HCT116 (cell line): ENCODE measurements around the gene CRHR2. TPM values are rescaled to one million over a fixed set of nuclear protein-coding genes. Genes with fewer than 3 reads are reported as not detected.

Experiments used
- ATAC-seq: fragments of 200-7000 bp; cut with Tn5 transposase; 2 replicates; pipeline ENCODE4 v1.9.1; 2020; ENCODE audit warnings: mild to moderate bottlenecking, moderate library complexity
- BruUV-seq: library from RNA; stranded (reverse); fragments of 400-500 nt; replicated peaks from 2 replicates; lab custom pipeline; 2021; lab: Mats Ljungman, UMichigan
- CTCF ChIA-PET: fragments of 300-600 bp; sonication (Branson Sonifier 250); formaldehyde crosslinking; loops from one replicate; lab custom pipeline; 2021; ENCODE audit warnings: antibody characterized with exemption; lab: Charles Lee
- POLR2A ChIA-PET: fragments of 300-600, 350-600 bp; sonication (Branson Sonifier 250); formaldehyde crosslinking; loops from one replicate; lab custom pipeline; 2021; ENCODE audit warnings: antibody characterized with exemption; lab: Charles Lee
- RAD21 ChIA-PET, 2 experiments: fragments of 300-600 bp; sonication (Branson Sonifier 250); formaldehyde crosslinking; loops; one replicate each; lab custom pipeline; 2023; ENCODE audit warnings: low total read pairs in 2 of 2; ENCODE audit not compliant: uncharacterized antibody in 2 of 2, unreplicated experiment in 2 of 2, low non-redundant PET in 1 of 2; lab: Charles Lee
- DNase-seq: peaks from one replicate; pipeline ENCODE4 v3.0.0-alpha.2; 2010; ENCODE audit warnings: low read depth, low spot score
- H2AFZ ChIP-seq: fragments of 200-600 bp; shearing (Covaris generic), sonication (generic); 2 replicates; pipeline ENCODE4 v1.6.1; 2017; ENCODE audit warnings: low read depth, mixed run types, mixed read lengths, antibody characterized with exemption, low read length; ENCODE audit not compliant: poor library complexity, severe bottlenecking
- H3K27ac ChIP-seq: 2 replicates; pipeline ENCODE4 v1.5.1; 2012; ENCODE audit warnings: low read depth, low read length
- H3K27me3 ChIP-seq: fragments of 200-600 bp; sonication (generic); 2 replicates; pipeline ENCODE4 v1.6.1; 2016; ENCODE audit warnings: mixed run types, low read length, mixed read lengths; ENCODE audit not compliant: insufficient read depth
- H3K36me3 ChIP-seq, 2 experiments: fragments of 200-500 bp in 1 of 2; fragments of 200-600 bp in 1 of 2; sonication (Bioruptor generic) in 1 of 2; sonication (generic) in 1 of 2; 2 replicates each; pipeline versions ENCODE4 v1.5.1 to v1.6.1; 2014 to 2016; ENCODE audit warnings: low read length in 2 of 2, inconsistent platforms in 1 of 2, mixed read lengths in 1 of 2, mixed run types in 1 of 2; ENCODE audit not compliant: insufficient read depth in 2 of 2, control insufficient read depth in 1 of 2
- H3K4me1 ChIP-seq, 2 experiments: fragments of 200-600 bp in 1 of 2; sonication (generic) in 1 of 2; 2 replicates each; pipeline versions ENCODE4 v1.5.1 to v1.6.1; 2012 to 2017; ENCODE audit warnings: low read length in 2 of 2, inconsistent platforms in 1 of 2, mild to moderate bottlenecking in 1 of 2, mixed read lengths in 1 of 2, mixed run types in 1 of 2, moderate library complexity in 1 of 2; ENCODE audit not compliant: insufficient read depth in 2 of 2, control insufficient read depth in 1 of 2
- H3K4me2 ChIP-seq: fragments of 200-600 bp; sonication (generic); 2 replicates; pipeline ENCODE4 v1.6.1; 2017; ENCODE audit warnings: mixed run types, low read length, mixed read lengths
- H3K4me3 ChIP-seq, 2 experiments: fragments of 200-600 bp in 1 of 2; sonication (generic) in 1 of 2; replicated peaks in 1 of 2; 2 replicates each; pipeline ENCODE4 v1.5.1; 2011 to 2016; ENCODE audit warnings: low read length in 2 of 2, control low read depth in 1 of 2, low read depth in 1 of 2, mild to moderate bottlenecking in 1 of 2, mixed read lengths in 1 of 2, mixed run types in 1 of 2
- H3K79me2 ChIP-seq: fragments of 200-600 bp; sonication (generic); 2 replicates; pipeline ENCODE4 v1.6.1; 2017; ENCODE audit warnings: mild to moderate bottlenecking, mixed run types, low read length, moderate library complexity, mixed read lengths; ENCODE audit not compliant: insufficient read depth
- H3K9ac ChIP-seq: fragments of 200-600 bp; sonication (generic); 2 replicates; pipeline ENCODE4 v1.6.1; 2016; ENCODE audit warnings: low read length, mixed read lengths
- H3K9me2 ChIP-seq: fragments of 200-600 bp; sonication (generic), shearing (Covaris generic); 2 replicates; pipeline ENCODE4 v1.6.1; 2017; ENCODE audit warnings: mixed run types, mild to moderate bottlenecking, moderate library complexity; ENCODE audit not compliant: insufficient read depth
- H3K9me3 ChIP-seq, 2 experiments: fragments of 200-500 bp in 1 of 2; fragments of 200-600 bp in 1 of 2; sonication (Bioruptor generic) in 1 of 2; sonication (generic) in 1 of 2; 2 replicates each; pipeline ENCODE4 v1.6.1; 2014 to 2017; ENCODE audit warnings: low read length in 2 of 2, mixed read lengths in 2 of 2, inconsistent platforms in 1 of 2, low read depth in 1 of 2, mild to moderate bottlenecking in 1 of 2, mixed run types in 1 of 2, moderate library complexity in 1 of 2; ENCODE audit not compliant: control insufficient read depth in 1 of 2, insufficient read depth in 1 of 2
- H4K20me1 ChIP-seq: fragments of 200-600 bp; sonication (generic), shearing (Covaris generic); 2 replicates; pipeline ENCODE4 v1.6.1; 2017; ENCODE audit warnings: mixed run types, mild to moderate bottlenecking, moderate library complexity; ENCODE audit not compliant: insufficient read depth
- CBX3 ChIP-seq: IDR thresholded peaks from 2 replicates; pipeline ENCODE4 v1.6.1; 2012; ENCODE audit warnings: low read depth
- ELF1 ChIP-seq: IDR thresholded peaks from 2 replicates; pipeline ENCODE4 v1.6.1; 2012; ENCODE audit warnings: low read depth, borderline replicate concordance
- EZH2phosphoT487 ChIP-seq: fragments of 200-600 bp; IDR thresholded peaks from 2 replicates; pipeline ENCODE4 v1.6.1; 2018; ENCODE audit warnings: antibody characterized with exemption, borderline replicate concordance
- RAD21 ChIP-seq: IDR thresholded peaks from 2 replicates; pipeline ENCODE4 v1.6.1; 2012; ENCODE audit warnings: low read depth, mild to moderate bottlenecking
- TCF7L2 ChIP-seq: IDR thresholded peaks from 2 replicates; pipeline ENCODE4 v1.7.0; 2011; ENCODE audit warnings: borderline replicate concordance, inconsistent platforms; ENCODE audit not compliant: insufficient read depth, insufficient read length; ENCODE audit errors: extremely low read depth
- intact Hi-C: fragments of 100-400 bp; cut with micrococcal nuclease; formaldehyde crosslinking; loops from 2 replicates; pipeline ENCODE4 v1.10.0; 2022
- total RNA-seq: library from RNA; stranded (reverse); gene quantifications from one replicate; pipeline ENCODE4 v1.2.1, GENCODE V29; 2021; ENCODE audit not compliant: unreplicated experiment
- TF ChIP-seq, protein P1 (sequence below): IDR thresholded peaks from 2 replicates; pipeline ENCODE4 v1.6.1; 2012; ENCODE audit warnings: low read depth
- TF ChIP-seq, protein P2 (sequence below): IDR thresholded peaks from 2 replicates; pipeline ENCODE4 v1.6.1; 2012

CRHR2 gene
- total RNA-seq, 1 experiment from 2014 or later = not detected

DNA sequence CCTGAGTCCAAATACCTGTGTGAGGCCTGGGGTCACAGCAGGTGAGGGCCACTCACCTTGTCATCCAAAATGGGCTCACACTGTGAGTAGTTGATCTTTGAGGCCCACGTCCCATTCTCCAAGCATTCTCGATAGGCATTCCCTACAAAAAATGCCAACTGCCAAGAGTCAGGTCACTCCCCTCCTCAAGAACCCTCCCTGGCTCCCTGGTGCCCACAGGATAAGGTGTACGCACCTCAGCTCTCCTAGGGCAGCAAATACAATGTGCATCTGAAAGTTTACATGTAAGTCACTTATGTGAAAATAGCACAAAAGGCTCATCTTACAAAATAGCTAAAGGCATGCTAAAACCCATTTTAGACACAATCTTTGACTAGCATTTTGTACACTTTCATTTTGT, 15.1 kb downstream of the CRHR2 start:
- no peak overlapping the region for H3K4me2 ChIP-seq
- H3K27me3 ChIP-seq = peaks cover 10% of the 10 kb centered on the region; the same call in 1 of the 2 replicates
- CTCF ChIA-PET = no interaction called here
- H2AFZ ChIP-seq = no peak overlapping the region
- H3K36me3 ChIP-seq = no peaks in the 10 kb centered on the region
- ATAC-seq = no peak
- H3K4me1 ChIP-seq = no peaks in the 10 kb centered on the region
- no peaks in the 10 kb centered on the region for H3K9me3 ChIP-seq
- intact Hi-C loops = no loop called here
- DNase-seq = no peak
- TF ChIP-seq, protein P1, sequence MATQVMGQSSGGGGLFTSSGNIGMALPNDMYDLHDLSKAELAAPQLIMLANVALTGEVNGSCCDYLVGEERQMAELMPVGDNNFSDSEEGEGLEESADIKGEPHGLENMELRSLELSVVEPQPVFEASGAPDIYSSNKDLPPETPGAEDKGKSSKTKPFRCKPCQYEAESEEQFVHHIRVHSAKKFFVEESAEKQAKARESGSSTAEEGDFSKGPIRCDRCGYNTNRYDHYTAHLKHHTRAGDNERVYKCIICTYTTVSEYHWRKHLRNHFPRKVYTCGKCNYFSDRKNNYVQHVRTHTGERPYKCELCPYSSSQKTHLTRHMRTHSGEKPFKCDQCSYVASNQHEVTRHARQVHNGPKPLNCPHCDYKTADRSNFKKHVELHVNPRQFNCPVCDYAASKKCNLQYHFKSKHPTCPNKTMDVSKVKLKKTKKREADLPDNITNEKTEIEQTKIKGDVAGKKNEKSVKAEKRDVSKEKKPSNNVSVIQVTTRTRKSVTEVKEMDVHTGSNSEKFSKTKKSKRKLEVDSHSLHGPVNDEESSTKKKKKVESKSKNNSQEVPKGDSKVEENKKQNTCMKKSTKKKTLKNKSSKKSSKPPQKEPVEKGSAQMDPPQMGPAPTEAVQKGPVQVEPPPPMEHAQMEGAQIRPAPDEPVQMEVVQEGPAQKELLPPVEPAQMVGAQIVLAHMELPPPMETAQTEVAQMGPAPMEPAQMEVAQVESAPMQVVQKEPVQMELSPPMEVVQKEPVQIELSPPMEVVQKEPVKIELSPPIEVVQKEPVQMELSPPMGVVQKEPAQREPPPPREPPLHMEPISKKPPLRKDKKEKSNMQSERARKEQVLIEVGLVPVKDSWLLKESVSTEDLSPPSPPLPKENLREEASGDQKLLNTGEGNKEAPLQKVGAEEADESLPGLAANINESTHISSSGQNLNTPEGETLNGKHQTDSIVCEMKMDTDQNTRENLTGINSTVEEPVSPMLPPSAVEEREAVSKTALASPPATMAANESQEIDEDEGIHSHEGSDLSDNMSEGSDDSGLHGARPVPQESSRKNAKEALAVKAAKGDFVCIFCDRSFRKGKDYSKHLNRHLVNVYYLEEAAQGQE = no peak
- no peak for TF ChIP-seq RAD21
- TF ChIP-seq EZH2phosphoT487 = no peak
- TF ChIP-seq, protein P2, sequence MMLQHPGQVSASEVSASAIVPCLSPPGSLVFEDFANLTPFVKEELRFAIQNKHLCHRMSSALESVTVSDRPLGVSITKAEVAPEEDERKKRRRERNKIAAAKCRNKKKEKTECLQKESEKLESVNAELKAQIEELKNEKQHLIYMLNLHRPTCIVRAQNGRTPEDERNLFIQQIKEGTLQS = no peak
- no peak for TF ChIP-seq CBX3
- TF ChIP-seq ELF1 = no peak
- TF ChIP-seq TCF7L2 = no peak
- H3K9me2 ChIP-seq = no peaks in the 10 kb centered on the region
- no peak overlapping the region for H3K4me3 ChIP-seq
- no peaks in the 10 kb centered on the region for H3K79me2 ChIP-seq
- no TSS peak for BruUV-seq
- RAD21 ChIA-PET = no interaction called here
- H3K9ac ChIP-seq = no peak overlapping the region
- H3K27ac ChIP-seq = no peak overlapping the region
- POLR2A ChIA-PET = no interaction called here
- H4K20me1 ChIP-seq = no peaks in the 10 kb centered on the region
